T-cell (primary cell): Measurements from ENCODE around the gene OLIG1. TPM values are rescaled to one million over a fixed set of nuclear protein-coding genes. Genes with fewer than 3 reads are reported as not detected.

Experiments
- ATAC-seq, 4 experiments: fragments of 200-7000 bp in 3 of 4; fragments of 150-1000 bp in 1 of 4; cut with Tn5 transposase; replicated peaks in 1 of 4; 1 replicate in 3 of 4; 2 replicates in 1 of 4; pipeline ENCODE4 v1.10.0; 2021; ENCODE audit warnings: moderate library complexity in 3 of 4, mild to moderate bottlenecking in 2 of 4, moderate number of reproducible peaks in 1 of 4
- CTCF ChIA-PET, 2 donors: fragments of 300-600 bp; sonication (Branson Sonifier 250); formaldehyde crosslinking; loops; one replicate each; lab custom pipeline; 2022; ENCODE audit warnings: antibody characterized with exemption in 2 of 2; lab: Charles Lee
- POLR2A ChIA-PET, 2 donors: fragments of 300-600 bp; sonication (Branson Sonifier 250); formaldehyde crosslinking; loops; one replicate each; lab custom pipeline; 2022; ENCODE audit warnings: antibody characterized with exemption in 2 of 2; lab: Charles Lee
- DNase-seq, 35 experiments: peaks; one replicate each; pipeline versions ENCODE4 v3.0.0 to v3.0.0-alpha.2; 2013 to 2023
- H3K27ac ChIP-seq: one replicate; pipeline ENCODE4 v1.5.1; 2013; ENCODE audit warnings: low read length
- H3K27me3 ChIP-seq, 2 experiments: replicated peaks in 1 of 2; 1 replicate in 1 of 2; 2 replicates in 1 of 2; pipeline versions ENCODE4 v1.6.1 to v1.7.0; 2013; ENCODE audit warnings: low read length in 1 of 2, mixed read lengths in 1 of 2; ENCODE audit not compliant: control insufficient read depth in 2 of 2, insufficient read depth in 2 of 2; ENCODE audit errors: extremely low read depth in 1 of 2
- H3K36me3 ChIP-seq, 2 donors: 1 replicate in 1 of 2; 2 replicates in 1 of 2; pipeline versions ENCODE4 v1.6.1 to v1.7.0; 2013; ENCODE audit warnings: low read length in 1 of 2; ENCODE audit not compliant: control insufficient read depth in 2 of 2, insufficient read depth in 1 of 2; ENCODE audit errors: extremely low read depth in 1 of 2
- H3K4me1 ChIP-seq, 2 experiments: 1 replicate in 1 of 2; 2 replicates in 1 of 2; pipeline versions ENCODE4 v1.6.1 to v1.7.0; 2013; ENCODE audit warnings: low read length in 2 of 2, mixed read lengths in 1 of 2; ENCODE audit not compliant: insufficient read depth in 2 of 2, control insufficient read depth in 1 of 2; ENCODE audit errors: extremely low read depth in 1 of 2
- H3K4me3 ChIP-seq, 2 donors: 1 replicate in 1 of 2; 2 replicates in 1 of 2; pipeline versions ENCODE4 v1.5.1 to v1.7.0; 2013; ENCODE audit warnings: mild to moderate bottlenecking in 2 of 2, low read length in 1 of 2, moderate library complexity in 1 of 2; ENCODE audit not compliant: control insufficient read depth in 1 of 2; ENCODE audit errors: extremely low read depth in 1 of 2
- H3K9me3 ChIP-seq: 2 replicates; pipeline ENCODE4 v1.7.0; 2013
- H3K27ac Mint-ChIP-seq, 2 donors: one replicate each; pipeline ENCODE4 v1.8.0; 2020 to 2021; ENCODE audit warnings: mild to moderate bottlenecking in 2 of 2, mixed read lengths in 2 of 2
- H3K27me3 Mint-ChIP-seq, 2 donors: one replicate each; pipeline ENCODE4 v1.8.0; 2021 to 2022; ENCODE audit warnings: mixed read lengths in 2 of 2
- H3K36me3 Mint-ChIP-seq: one replicate; pipeline ENCODE4 v1.8.0; 2021; ENCODE audit warnings: mixed read lengths
- H3K4me1 Mint-ChIP-seq, 3 donors: one replicate each; pipeline ENCODE4 v1.8.0; 2020 to 2022; ENCODE audit warnings: mixed read lengths in 3 of 3, mild to moderate bottlenecking in 1 of 3
- H3K4me3 Mint-ChIP-seq, 3 donors: one replicate each; pipeline ENCODE4 v1.8.0; 2020 to 2022; ENCODE audit warnings: mild to moderate bottlenecking in 3 of 3, mixed read lengths in 3 of 3, moderate library complexity in 3 of 3
- H3K9me3 Mint-ChIP-seq, 3 donors: one replicate each; pipeline ENCODE4 v1.8.0; 2020 to 2022; ENCODE audit warnings: mixed read lengths in 3 of 3
- WGBS: methylation state at CpG from one replicate; pipeline ENCODE4 v1.1.5; 2013; ENCODE audit warnings: missing lambda C conversion rate; ENCODE audit not compliant: insufficient coverage; 5-methylcytosine and 5-hydroxymethylcytosine counted together
- total RNA-seq, 35 experiments: library from RNA in 6 of 35; stranded (reverse) in 6 of 35; fragments of 120-200 nt in 1 of 35; gene quantifications; one replicate each; pipeline versions ENCODE4 v1.2.1 to v1.2.4 and lab custom pipeline; 2013 to 2026

The OLIG1 gene
- total RNA-seq, 5 donors from 2014 or later (not counting 1 experiment from before 2014, with no cell fraction given): not detected

- CTCF ChIA-PET: no interaction called here
- Histone ChIP-seq H3K27me3 (peaks cover 0 to 50% of the 10 kb centered on the region in 2 experiments), H3K4me1 (peaks cover 0 to 5% of the 10 kb centered on the region in 2 experiments), H3K36me3 (no peaks in the 10 kb centered on the region), H3K4me3 (no peak overlapping the region), H3K9me3 (no peaks in the 10 kb centered on the region), H3K27ac (no peak overlapping the region)
- Mint-ChIP-seq H3K27me3 (peaks cover 59 to 68% of the 10 kb centered on the region in 2 donors), H3K36me3 (no peaks in the 10 kb centered on the region), H3K27ac (no peak overlapping the region), H3K4me1 (peaks cover 3 to 8% (median 5%) of the 10 kb centered on the region in 3 donors), H3K9me3 (no peaks in the 10 kb centered on the region), H3K4me3 (no peak overlapping the region)
- POLR2A ChIA-PET: no interaction called here
- ATAC-seq (no peak), DNase-seq (no peak)
- WGBS: 87% methylated on average over 12 of the region's 14 CpGs
Measured at GRCh38 chr21:33063907-33064622, 5.9 kb upstream of the OLIG1 start.

- DNase-seq (no peak), ATAC-seq (no peak)
- Histone ChIP-seq H3K27me3 (peaks cover 0 to 55% of the 10 kb centered on the region in 2 experiments), H3K36me3 (no peaks in the 10 kb centered on the region), H3K27ac (no peak overlapping the region), H3K4me1 (peaks cover 0 to 2% of the 10 kb centered on the region in 2 experiments), H3K9me3 (no peaks in the 10 kb centered on the region), H3K4me3 (no peak overlapping the region)
- Mint-ChIP-seq H3K4me1 (peaks cover 4 to 7% (median 5%) of the 10 kb centered on the region in 3 donors), H3K4me3 (no peak overlapping the region), H3K27ac (no peak overlapping the region), H3K9me3 (peaks cover 0 to 4% (median 0%) of the 10 kb centered on the region in 3 donors), H3K27me3 (peaks cover 64 to 75% of the 10 kb centered on the region in 2 donors), H3K36me3 (no peaks in the 10 kb centered on the region)
- ChIA-PET POLR2A (no interaction called here), CTCF (no interaction called here)
- WGBS: 67% methylated on average over 7 of the region's 18 CpGs
Measured at GRCh38 chr21:33064623-33065390, 5.1 kb upstream of the OLIG1 start.

- no peak overlapping the region for H3K4me3 Mint-ChIP-seq
- H3K27me3 Mint-ChIP-seq: peaks cover 62 to 73% of the 10 kb centered on the region in 2 donors
- no peak overlapping the region for H3K27ac Mint-ChIP-seq
- peaks cover 0 to 18% (median 14%) of the 10 kb centered on the region in 3 donors for H3K4me1 Mint-ChIP-seq
- no peak overlapping the region for H3K4me3 ChIP-seq
- no peaks in the 10 kb centered on the region for H3K9me3 ChIP-seq
- ChIA-PET CTCF (no interaction called here), POLR2A (no interaction called here)
- no peak overlapping the region for H3K27ac ChIP-seq
- no peaks in the 10 kb centered on the region for H3K36me3 ChIP-seq
- H3K27me3 ChIP-seq: peaks cover 2 to 61% of the 10 kb centered on the region in 2 experiments
- peaks cover 3 to 21% of the 10 kb centered on the region in 2 experiments for H3K4me1 ChIP-seq
- H3K9me3 Mint-ChIP-seq: peaks cover 0 to 4% (median 0%) of the 10 kb centered on the region in 3 donors
- 80% methylated on average over 6 of the region's 7 CpGs for WGBS
- ATAC-seq (no peak), DNase-seq (no peak)
- H3K36me3 Mint-ChIP-seq: no peaks in the 10 kb centered on the region
Measured at GRCh38 chr21:33067043-33067442, 2.9 kb upstream of the OLIG1 start.

GRCh38 chr21:33067457-33067856 lies 2.5 kb upstream of the OLIG1 start:
- Mint-ChIP-seq H3K4me1 (peaks cover 0 to 23% (median 17%) of the 10 kb centered on the region in 3 donors), H3K4me3 (no peak overlapping the region), H3K27ac (no peak overlapping the region), H3K36me3 (no peaks in the 10 kb centered on the region), H3K9me3 (peaks cover 0 to 4% (median 0%) of the 10 kb centered on the region in 3 donors), H3K27me3 (peaks cover 66 to 76% of the 10 kb centered on the region in 2 donors)
- Histone ChIP-seq H3K36me3 (no peaks in the 10 kb centered on the region), H3K27ac (no peak overlapping the region), H3K27me3 (peaks cover 2 to 61% of the 10 kb centered on the region in 2 experiments), H3K4me1 (peaks cover 4 to 21% of the 10 kb centered on the region in 2 experiments), H3K4me3 (no peak overlapping the region), H3K9me3 (no peaks in the 10 kb centered on the region)
- ChIA-PET CTCF (no interaction called here), POLR2A (no interaction called here)
- no peak for DNase-seq
- no peak for ATAC-seq
- no CpG with 5 or more reads among the region's 4 CpGs for WGBS

GRCh38 chr21:33069243-33069642 lies 698 bp upstream of the OLIG1 start:
- POLR2A ChIA-PET: interaction anchor here in 1 of 2 donors (0.6 kb wide), 1 partner anchor 81 kb away, joined by 4 read pairs; no protein-coding TSS in a partner anchor
- H3K27me3 Mint-ChIP-seq: peaks cover 66 to 73% of the 10 kb centered on the region in 2 donors
- H3K9me3 Mint-ChIP-seq: peaks cover 0 to 4% (median 0%) of the 10 kb centered on the region in 3 donors
- no peaks in the 10 kb centered on the region for H3K36me3 ChIP-seq
- no peak overlapping the region for H3K4me3 ChIP-seq
- H3K27me3 ChIP-seq: peaks cover 2 to 55% of the 10 kb centered on the region in 2 experiments
- no peaks in the 10 kb centered on the region for H3K9me3 ChIP-seq
- no peak for ATAC-seq
- H3K36me3 Mint-ChIP-seq: no peaks in the 10 kb centered on the region
- H3K27ac ChIP-seq: no peak overlapping the region
- WGBS: no CpG with 5 or more reads among the region's 5 CpGs
- H3K4me1 ChIP-seq: peaks cover 4 to 21% of the 10 kb centered on the region in 2 experiments
- CTCF ChIA-PET: no interaction called here
- no peak for DNase-seq
- no peak overlapping the region for H3K27ac Mint-ChIP-seq
- H3K4me1 Mint-ChIP-seq: peaks cover 0 to 26% (median 17%) of the 10 kb centered on the region in 3 donors
- H3K4me3 Mint-ChIP-seq: peak overlapping the region; percentile 31 to 77 (median 42)

DNA sequence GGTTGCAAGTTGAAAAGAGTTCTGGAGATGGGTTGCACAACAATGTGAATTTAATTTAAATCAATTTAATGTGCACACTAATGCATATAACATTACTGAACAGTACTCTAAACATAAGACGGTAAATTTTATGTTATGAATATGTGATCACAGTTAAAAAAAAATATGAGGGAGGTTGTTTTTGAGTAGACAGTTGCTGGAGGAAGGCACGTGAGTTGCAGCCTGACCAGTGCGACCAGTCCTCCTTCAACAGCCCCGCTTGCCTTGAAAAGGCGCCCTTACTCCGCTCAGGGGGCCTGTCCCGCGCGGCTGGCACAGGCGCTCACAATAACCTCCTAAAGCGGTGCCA lies 322 bp upstream of the OLIG1 start:
- no peaks in the 10 kb centered on the region for H3K9me3 ChIP-seq
- H3K4me3 ChIP-seq: peak overlapping the region in 1 of 2 donors; percentile 77
- DNase-seq (no peak), ATAC-seq (no peak)
- peaks cover 2 to 51% of the 10 kb centered on the region in 2 experiments for H3K27me3 ChIP-seq
- Mint-ChIP-seq H3K4me3 (peak overlapping the region; percentile 31 to 77 (median 42)), H3K4me1 (peaks cover 0 to 26% (median 17%) of the 10 kb centered on the region in 3 donors), H3K27ac (no peak overlapping the region), H3K9me3 (peaks cover 0 to 4% (median 0%) of the 10 kb centered on the region in 3 donors), H3K36me3 (no peaks in the 10 kb centered on the region), H3K27me3 (peaks cover 66 to 72% of the 10 kb centered on the region in 2 donors)
- H3K27ac ChIP-seq: no peak overlapping the region
- peaks cover 4 to 21% of the 10 kb centered on the region in 2 experiments for H3K4me1 ChIP-seq
- WGBS: 3% methylated on average over 10 of the region's 11 CpGs
- no peaks in the 10 kb centered on the region for H3K36me3 ChIP-seq
- POLR2A ChIA-PET: interaction anchor here in 1 of 2 donors (0.6 kb wide), 1 partner anchor 81 kb away, joined by 4 read pairs; no protein-coding TSS in a partner anchor
- CTCF ChIA-PET: no interaction called here
